GM12801 (cell line): ENCODE results near the gene BEND3.

Source experiments
- TF ChIP-seq, protein P1 (sequence below): IDR thresholded peaks from one replicate; pipeline ENCODE4 v1.5.1; 2011; ENCODE audit warnings: control low read depth; ENCODE audit not compliant: insufficient read length; ENCODE audit errors: extremely low read depth

The BEND3 gene

DNA sequence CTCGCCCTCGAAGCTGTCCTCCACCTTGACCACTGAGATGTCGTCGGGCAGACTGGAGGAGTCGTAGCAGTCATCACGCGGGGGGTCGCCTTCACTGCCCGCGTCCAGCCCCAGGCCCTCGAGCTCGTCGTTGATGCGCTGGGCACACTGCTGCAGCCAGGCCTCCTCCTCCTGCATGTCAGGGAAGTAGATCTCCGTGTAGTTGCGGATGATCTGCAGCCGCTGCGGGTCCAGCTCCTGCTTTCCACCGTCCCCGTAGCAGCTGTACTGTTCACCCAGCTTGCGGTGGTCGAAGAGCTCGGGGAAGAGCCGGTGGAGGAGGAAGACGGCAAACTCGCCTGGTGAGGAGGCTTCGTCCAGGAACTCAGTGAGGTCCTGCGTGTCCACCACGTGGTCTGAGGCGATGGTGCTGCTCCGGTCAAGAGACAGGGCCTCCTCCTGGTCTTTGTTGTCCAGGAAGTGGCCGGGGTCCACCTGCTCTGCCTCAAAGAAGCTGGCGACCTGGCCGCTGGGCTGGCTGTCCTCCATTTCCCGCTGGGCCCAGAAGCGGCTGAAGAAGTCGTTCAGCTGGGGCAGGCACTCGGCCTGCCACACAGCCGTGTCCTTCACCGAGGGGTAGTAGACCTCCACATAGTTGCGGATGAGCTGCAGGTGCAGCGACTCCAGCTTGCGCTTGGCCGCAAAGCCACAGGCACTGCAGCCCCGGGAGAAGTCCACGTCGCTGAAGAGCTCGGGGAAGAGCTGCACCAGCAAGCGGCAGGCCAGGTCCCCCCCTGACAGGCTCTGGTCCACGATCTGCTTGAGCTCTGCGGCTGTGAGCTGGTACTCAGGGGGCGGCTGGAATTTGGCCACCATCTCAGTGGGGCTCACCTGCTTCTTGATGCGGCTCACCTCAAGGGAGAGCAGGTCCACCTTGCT is 45.4 kb downstream of the BEND3 start:
- TF ChIP-seq, protein P1, sequence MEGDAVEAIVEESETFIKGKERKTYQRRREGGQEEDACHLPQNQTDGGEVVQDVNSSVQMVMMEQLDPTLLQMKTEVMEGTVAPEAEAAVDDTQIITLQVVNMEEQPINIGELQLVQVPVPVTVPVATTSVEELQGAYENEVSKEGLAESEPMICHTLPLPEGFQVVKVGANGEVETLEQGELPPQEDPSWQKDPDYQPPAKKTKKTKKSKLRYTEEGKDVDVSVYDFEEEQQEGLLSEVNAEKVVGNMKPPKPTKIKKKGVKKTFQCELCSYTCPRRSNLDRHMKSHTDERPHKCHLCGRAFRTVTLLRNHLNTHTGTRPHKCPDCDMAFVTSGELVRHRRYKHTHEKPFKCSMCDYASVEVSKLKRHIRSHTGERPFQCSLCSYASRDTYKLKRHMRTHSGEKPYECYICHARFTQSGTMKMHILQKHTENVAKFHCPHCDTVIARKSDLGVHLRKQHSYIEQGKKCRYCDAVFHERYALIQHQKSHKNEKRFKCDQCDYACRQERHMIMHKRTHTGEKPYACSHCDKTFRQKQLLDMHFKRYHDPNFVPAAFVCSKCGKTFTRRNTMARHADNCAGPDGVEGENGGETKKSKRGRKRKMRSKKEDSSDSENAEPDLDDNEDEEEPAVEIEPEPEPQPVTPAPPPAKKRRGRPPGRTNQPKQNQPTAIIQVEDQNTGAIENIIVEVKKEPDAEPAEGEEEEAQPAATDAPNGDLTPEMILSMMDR = no peak

GRCh38 chr6:107068691-107069630 is 46.4 kb downstream of the BEND3 start:
- TF ChIP-seq, protein P1 = no peak

GRCh38 chr6:107066697-107067659 is 48.3 kb downstream of the BEND3 start:
- TF ChIP-seq, protein P1 = no peak

GRCh38 chr6:107064579-107065065 is 50.7 kb downstream of the BEND3 start:
- TF ChIP-seq, protein P1 = no peak

DNA sequence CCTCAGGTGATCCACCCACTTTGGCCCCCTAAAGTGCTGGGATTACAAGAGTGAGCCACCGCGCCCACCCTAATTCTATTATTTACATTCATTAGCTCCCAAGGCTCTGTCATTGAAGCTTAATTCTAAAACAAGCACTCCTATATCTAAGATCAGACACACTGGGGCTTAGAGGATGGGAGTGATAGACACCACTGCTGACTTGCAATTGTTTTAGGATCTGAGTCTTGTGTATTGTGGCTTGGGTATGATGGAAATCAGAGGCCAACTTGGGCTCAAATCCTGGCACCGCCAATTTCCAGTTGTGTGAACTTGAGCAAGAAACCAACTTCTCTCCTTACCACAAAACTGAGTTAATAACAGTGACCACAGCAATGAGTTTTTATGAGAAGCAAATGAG is 52.6 kb downstream of the BEND3 start:
- TF ChIP-seq, protein P1 = no peak

- TF ChIP-seq, protein P1 = no peak
Observed at GRCh38 chr6:107061125-107062020, 53.9 kb downstream of the BEND3 start.
